HG03039 (cell line): ENCODE results near the gene UBE2J1.
A peak's percentile ranks its signal among the peaks of the same experiment; 100 is the strongest.
"Not testable (repeated sequence)": the region's sequence is repeated elsewhere in the genome, so short reads cannot be mapped to it uniquely, and the experiment has no call there.

ENCODE experiments used
- ATAC-seq: cut with Tn5 transposase; IDR thresholded peaks from one replicate; pipeline ENCODE4 v1.9.1; 2021; ENCODE audit warnings: mild to moderate bottlenecking, moderate library complexity; ENCODE audit not compliant: unreplicated experiment

UBE2J1 gene

DNA sequence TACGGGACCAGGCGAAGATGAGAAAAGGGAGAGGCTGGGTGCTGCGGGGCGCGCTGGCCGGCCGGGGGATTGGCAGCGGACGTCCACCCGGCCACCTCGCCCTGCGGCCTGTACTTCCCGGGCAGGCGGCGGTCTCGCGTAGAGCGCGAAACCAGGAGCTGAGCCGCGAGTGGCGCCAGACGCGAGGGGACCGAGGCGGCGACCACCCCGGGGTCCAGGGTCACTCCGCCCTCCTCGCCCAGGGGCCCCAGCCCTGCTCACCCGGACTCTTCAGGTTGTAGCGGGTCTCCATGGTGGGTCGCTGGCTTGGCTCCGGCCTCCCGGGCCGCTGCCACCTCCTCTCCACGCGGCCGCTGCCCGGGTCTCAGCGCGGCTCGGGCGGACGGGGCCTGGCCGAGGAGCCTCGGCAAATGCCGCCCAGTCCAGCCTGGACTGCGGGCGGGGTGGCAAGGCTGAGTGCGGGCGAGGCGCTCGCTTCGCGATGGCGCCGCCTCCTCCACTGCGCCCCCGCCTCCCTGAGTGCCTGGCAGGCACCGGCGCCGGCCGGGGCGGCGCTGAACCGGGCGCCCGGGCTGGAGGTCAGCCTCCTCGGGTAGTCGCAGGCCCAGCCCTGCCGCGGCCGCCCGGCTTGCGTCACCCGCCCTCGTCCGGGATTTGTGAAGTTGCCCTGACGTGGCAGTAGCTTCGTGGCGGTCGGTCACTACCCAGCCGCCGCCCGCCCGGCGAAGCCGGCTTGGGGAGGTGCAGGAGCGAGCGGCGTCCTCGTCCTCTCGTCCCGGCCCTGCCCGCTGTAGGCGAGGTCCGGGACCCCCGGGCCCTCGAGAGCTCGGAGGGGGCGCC lies at the start of gene UBE2J1:
Gene UBE2J1 (minus strand): TSS at position 445 of the 840 bp plus-strand sequence. CDS start 153 bp downstream, at position 292.
- ATAC-seq = peak; percentile 46

DNA sequence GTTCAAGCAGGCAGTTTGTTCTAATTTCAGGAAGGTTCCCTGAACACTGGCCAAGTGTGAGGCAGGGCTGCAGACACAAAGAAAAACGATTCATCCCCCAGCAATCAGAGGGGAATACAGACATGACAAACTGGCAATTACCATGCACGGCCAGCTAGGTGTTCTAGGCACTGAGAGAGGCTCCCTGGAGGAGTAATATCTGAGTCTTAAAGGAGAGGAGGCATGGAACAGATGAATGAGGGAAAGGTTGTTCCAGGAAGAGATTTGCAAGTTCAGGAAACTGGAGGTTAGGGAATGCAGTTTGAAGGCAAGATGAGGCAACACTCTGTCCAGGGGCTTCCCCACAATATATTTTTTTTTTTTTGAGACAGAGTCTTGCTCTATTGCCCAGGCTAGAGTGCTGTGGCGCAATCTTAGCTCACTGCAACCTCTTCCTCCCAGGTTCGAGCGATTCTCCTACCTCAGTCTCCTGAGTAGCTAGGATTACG lies 48.4 kb upstream of the UBE2J1 start:
- no peak for ATAC-seq

GRCh38 chr6:89400050-89400449 lies 47.5 kb upstream of the UBE2J1 start:
- no peak for ATAC-seq

DNA sequence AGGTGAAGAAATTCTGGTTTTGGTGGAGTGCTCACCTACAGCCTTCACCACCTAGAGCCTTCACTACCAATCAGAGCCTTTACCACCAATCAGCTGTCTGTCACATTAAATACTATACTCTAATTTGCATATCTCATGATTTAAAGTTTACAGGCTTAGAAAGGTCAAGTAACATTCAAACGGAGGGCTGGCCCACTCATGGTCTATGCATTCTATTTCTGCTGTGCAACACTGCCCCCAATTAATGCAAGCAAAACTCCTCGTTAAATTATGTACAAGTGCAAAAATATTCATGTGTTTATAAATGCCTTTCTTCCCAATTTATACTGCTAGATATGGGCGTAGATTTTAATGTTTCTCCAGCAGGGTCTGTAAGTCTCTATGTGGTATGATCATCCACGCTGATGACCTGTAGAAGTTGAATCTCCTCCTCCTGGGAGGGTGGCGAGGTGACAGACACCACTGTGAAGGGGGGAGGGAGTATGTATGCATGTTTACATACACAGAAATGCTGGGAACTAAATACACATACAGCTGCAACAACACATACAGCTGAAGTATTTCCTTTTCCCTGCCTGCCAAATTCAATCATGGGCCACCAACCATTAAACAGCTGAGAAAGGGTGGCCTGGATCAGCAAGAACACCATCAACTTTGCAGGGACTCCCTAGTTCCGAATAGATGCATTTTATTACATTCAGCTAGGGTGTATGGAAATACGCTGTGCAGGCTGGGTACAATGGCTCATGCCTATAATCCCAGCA lies 46.4 kb upstream of the UBE2J1 start:
- ATAC-seq = no peak

DNA sequence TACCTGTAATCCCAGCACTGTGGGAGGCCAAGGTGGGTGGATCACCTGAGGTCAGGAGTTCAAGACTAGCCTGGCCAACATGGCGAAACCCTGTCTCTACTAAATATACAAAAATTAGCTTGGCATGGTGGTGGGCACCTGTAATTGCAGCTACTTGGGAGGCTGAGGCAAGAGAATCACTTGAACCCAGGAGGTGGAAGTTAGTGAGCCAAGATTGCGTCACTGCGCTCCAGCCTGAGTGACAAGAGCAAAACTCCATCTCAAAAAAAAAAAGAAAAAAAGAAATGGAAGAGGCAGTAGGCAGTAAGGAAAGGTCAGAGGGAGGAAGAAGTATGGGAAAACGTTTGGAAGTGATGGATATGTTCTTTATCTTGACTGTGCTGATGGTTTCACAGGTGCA lies 45.4 kb upstream of the UBE2J1 start:
- ATAC-seq = not testable (repeated sequence)

DNA sequence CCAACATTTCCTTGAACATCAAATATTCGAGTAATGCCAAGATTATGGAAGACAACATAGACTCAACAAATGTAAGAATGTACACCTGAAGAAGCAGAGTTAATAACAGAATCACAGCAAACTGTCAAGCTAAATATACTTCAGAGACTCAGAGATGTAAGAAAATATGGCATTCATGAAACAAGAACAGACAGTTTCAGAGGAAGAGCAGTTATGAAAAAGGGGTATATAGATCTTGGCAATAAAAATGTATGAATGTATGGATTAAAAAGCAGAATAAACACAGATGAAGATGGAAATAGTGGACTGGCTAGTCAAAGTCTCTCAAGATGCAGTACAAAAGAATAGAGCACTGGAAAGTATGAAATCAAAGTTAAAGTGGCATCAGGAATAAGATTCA lies 41.1 kb upstream of the UBE2J1 start:
- ATAC-seq = no peak

DNA sequence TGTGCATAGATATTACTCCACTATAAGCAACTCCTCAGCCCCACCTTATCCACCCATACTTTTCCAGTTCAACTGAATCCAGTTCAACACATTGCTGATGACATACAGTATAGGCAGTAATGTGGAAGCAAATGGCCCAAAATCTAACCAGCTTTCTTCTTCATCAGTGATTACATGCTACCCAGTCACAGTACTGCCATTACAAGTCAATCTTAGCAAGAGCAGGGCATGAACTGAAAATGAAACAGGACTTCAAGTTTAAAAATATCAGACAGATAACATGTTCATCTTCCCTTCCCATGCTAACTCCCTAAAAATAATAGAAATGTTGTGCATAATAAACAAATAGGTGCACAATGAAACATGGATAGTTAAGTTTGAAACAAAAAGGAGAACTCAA lies 40.3 kb upstream of the UBE2J1 start:
- no peak for ATAC-seq

DNA sequence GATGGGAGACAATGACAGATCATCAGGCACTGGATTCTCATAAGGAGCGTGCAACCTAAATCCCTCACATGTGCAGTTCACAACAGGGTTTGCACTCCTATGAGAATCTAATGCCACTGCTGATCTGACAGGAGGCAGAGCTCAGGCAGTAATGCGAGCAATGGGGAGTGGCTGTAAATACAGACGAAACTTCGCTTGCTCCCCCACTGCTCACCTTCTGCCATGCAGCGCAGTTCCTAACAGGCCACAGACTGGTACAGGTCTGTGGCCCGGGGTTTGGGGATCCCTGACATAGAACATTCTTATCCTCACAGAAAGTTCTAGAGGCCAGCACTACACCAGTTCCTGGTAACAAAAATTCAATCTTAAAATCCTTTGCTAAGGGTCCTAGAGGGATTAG lies 36.3 kb upstream of the UBE2J1 start:
- no peak for ATAC-seq

DNA sequence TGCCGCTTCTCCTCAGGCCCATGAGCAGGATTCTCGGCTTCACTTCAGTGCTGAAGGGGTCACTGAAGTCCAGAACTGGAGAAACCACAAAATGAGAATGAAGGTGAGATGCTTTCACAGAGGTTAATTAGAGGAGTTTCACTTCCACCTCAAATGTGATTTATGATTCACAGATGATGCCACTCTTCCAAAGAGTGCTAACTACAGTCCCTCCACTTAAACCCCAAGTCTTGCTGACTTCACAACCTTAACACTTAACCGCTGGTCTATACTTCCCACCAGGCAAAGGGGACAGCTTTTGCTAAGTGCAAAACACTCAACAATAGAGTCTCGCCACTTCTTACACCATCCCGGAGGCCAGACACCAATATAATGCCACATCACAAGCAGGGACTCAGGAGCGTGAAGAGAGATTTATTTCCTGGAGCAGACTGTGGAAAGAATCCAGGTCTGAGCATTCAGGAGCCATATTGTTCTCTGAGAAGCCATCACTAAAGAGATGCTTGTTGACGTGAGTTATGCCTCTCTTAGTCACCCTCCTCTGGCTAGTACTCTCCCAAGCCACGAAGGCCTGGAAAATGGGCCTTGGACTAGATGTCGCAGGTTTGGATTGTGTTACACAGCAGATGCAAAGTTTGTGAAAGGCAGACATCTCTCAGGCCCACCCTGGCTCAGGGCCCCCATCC lies 35.1 kb upstream of the UBE2J1 start:
- peak; percentile 87 for ATAC-seq

GRCh38 chr6:89386917-89387491 lies 34.5 kb upstream of the UBE2J1 start:
- peak; percentile 15 for ATAC-seq

GRCh38 chr6:89385846-89386245 lies 33.3 kb upstream of the UBE2J1 start:
- ATAC-seq = no peak

GRCh38 chr6:89385156-89385667 lies 32.7 kb upstream of the UBE2J1 start:
- ATAC-seq = peak; percentile 46

DNA sequence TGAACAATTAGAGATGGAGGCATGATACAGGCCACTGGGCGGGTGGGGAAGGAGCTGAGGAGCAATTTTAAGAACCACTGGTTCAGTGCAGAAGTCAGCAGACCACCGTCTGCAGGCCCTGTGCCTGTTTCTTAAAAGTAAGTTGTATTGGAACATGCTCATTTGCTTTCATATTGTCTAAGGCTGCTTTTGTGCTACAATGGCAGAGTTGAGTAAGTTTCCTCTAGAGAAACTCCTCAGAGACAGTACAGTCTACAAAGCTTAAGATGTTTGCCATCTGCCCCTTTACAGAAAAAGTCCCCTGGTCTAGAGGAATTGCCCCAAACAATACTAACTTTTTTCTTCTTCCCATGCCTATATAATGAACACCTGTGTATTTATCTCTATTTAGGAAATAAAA lies 28.5 kb upstream of the UBE2J1 start:
- no peak for ATAC-seq

DNA sequence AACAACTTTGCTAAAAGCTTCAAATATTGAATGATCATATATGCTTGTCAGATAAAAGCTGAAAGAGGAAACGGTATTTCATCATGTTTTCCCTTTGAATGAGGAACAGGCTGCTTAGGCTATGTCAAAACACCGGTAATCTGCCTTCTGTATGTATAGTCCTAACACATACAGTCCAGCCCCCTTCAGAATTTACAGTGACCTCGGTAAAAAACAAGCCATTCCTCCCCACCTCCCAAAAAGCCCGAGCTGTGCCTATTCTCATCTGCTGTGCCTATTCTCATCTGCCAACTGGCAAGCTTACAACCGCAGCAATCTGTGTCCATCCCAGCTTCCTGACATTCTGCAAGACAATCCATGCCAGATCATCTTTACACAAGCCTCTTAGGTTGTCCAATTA lies 26.8 kb upstream of the UBE2J1 start:
- ATAC-seq = no peak

- ATAC-seq = no peak
Observed at GRCh38 chr6:89378628-89379027, 26.1 kb upstream of the UBE2J1 start.

DNA sequence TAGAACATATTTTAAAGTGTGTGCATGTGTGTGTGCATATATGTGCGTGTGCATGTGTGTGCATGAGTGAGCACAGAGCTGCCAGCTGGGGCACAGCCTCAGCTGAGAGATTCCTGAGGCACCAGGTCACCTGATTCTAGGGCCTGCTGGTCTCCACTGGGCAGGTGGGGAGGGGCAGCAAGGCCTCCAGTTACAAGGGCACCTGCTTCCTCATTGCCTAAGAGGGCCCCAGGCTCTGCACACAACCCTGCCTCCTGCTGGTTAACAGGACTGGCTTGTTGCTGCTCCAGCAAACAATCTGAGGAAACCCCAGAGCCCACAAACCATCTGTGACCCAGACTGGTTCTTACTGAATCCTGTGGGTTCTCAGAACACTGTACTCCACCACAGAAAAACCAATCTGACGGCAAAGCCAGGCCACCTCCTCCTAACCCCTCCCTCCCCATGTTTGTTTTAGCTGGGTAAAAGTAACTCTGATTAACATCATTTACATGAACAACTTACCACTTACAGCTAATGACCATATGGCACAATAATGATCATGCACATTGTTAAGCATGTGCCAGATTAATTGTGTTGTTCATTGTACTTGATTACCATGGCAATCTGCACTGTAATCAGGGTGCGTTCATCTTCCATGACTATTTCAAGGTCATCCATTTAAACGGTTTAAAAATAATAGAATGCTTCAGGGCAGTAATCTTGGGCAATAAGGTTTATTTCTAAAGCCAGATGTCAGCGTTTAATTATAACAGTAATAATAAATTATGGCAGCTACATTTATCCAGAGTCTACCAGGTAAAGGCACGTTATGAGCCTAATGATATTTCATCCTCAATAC lies 23.1 kb upstream of the UBE2J1 start:
- ATAC-seq = peak; percentile 83

DNA sequence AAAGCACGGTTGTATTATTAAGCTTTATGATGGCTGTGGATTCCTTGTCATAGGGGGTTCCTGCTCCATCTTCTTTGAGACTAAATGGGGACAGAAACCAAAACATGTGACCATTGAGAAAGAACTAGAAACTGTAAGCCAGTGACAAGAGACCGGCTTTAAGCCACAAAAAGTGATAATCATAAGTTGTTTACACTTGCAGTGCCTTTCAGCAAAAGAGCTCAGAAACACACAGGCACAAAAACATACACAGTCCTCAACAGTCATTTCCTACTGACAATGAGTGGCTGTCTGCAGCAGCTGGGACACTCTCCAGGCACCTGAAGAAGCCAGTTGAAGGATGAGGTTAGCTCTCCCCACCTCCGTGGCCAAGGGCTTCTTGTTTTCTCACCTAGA lies 20.0 kb upstream of the UBE2J1 start:
- ATAC-seq = peak; percentile 29

DNA sequence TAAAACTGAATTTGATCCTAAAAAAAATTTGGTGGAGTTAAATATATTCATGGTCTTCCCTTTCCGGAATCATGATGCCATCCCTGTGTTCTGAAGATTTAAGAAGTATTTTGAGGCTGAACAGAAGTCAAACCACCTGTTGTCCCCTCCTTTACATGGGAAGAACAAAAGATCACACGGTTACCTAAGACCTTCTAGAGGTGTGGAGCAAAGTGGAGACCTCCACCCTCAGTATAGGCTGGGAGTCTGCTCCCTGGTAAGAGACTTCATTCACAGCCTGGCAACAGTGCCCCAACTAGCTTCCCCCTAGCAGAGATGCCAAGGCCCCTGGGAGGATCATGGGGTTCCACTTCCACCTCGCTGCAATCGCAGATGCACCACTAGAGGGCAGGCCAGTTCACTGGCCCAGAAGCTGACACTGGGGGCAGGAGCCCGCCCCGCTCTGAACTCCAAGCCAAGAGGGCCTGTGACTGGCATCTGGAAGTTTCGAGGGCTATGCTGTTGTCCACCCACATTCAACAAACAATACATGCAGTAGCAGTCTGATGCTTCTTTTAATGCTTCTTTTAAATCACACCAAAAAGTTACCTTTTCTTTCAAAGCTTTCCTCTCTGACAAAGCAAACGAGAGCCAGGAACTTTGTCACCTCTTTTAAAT lies 19.5 kb upstream of the UBE2J1 start:
- ATAC-seq = peak; percentile 73

DNA sequence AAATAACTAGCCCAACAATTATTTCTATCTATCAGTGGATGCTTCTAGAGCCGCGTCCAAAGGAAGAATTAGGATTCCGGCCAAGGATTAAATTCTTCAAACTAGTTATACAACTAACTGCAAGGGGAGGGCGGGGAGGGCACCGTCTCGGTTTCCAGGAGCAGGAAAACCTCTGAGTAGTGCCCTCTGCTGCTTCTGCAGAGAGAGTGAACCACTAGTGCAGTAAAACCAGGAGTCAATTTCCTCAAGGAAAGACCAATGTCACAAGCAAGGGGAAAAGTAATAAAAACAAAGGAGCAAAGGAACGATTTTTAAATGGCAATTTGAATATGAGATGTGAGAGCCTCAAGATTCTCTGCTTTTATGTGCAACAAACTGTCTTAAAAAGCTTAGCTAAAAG lies 16.5 kb upstream of the UBE2J1 start:
- no peak for ATAC-seq
